Measurements from ENCODE around the gene WDR33.
"Not testable (repeated sequence)": the region's sequence is repeated elsewhere in the genome, so short reads cannot be mapped to it uniquely, and the experiment has no call there.

Gene WDR33

GRCh38 chr2:127834951-127835350 lies 24.0 kb upstream of the WDR33 start:
- H3K27ac ChIP-seq, result no peak overlapping the region
- no peak overlapping the region for H3K4me3 ChIP-seq (ENCODE audit: low read depth, low read length)
- no peaks in the 10 kb centered on the region for H3K27me3 ChIP-seq (replicated peaks)
- no peak for DNase-seq
- H3K36me3 ChIP-seq (replicated peaks), result no peaks in the 10 kb centered on the region
- in situ Hi-C loops (cut with HindIII; ENCODE audit: low pct_ligation_motif_present, low sequenced_read_pairs), result no loop called here
- no peak for TF ChIP-seq CTCF (IDR thresholded peaks at IDR 0.05; ENCODE audit: low read depth, low read length, missing control alignments)

- Histone ChIP-seq H3K4me3 (ENCODE audit: low read depth, low read length) (no peak overlapping the region), H3K36me3 (replicated peaks) (no peaks in the 10 kb centered on the region), H3K27me3 (replicated peaks) (no peaks in the 10 kb centered on the region), H3K27ac (no peak overlapping the region)
- no peak for TF ChIP-seq CTCF (IDR thresholded peaks at IDR 0.05; ENCODE audit: low read depth, low read length, missing control alignments)
- DNase-seq, result no peak
- in situ Hi-C loops (cut with HindIII; ENCODE audit: low pct_ligation_motif_present, low sequenced_read_pairs), result no loop called here
Measured at GRCh38 chr2:127829845-127830246, 18.9 kb upstream of the WDR33 start.

- H3K4me3 ChIP-seq (ENCODE audit: low read depth, low read length); H3K27ac ChIP-seq; in situ Hi-C loops (cut with HindIII; ENCODE audit: low pct_ligation_motif_present, low sequenced_read_pairs); DNase-seq; H3K27me3 ChIP-seq (replicated peaks); H3K36me3 ChIP-seq (replicated peaks): not testable (repeated sequence)
Measured at GRCh38 chr2:127826708-127827107, 15.7 kb upstream of the WDR33 start.

- Histone ChIP-seq H3K27me3 (replicated peaks) (no peaks in the 10 kb centered on the region), H3K4me3 (ENCODE audit: low read depth, low read length) (no peak overlapping the region), H3K27ac (no peak overlapping the region), H3K36me3 (replicated peaks) (no peaks in the 10 kb centered on the region)
- DNase-seq, result peak; percentile 34
- TF ChIP-seq CTCF (IDR thresholded peaks at IDR 0.05; ENCODE audit: low read depth, low read length, missing control alignments), result no peak
- in situ Hi-C loops (cut with HindIII; ENCODE audit: low pct_ligation_motif_present, low sequenced_read_pairs), result no loop called here
Measured at GRCh38 chr2:127826047-127826446, 15.1 kb upstream of the WDR33 start.

GRCh38 chr2:127820080-127820668 lies 9.2 kb upstream of the WDR33 start:
- no peak overlapping the region for H3K27ac ChIP-seq
- no peak overlapping the region for H3K4me3 ChIP-seq (ENCODE audit: low read depth, low read length)
- in situ Hi-C loops (cut with HindIII; ENCODE audit: low pct_ligation_motif_present, low sequenced_read_pairs), result no loop called here
- no peaks in the 10 kb centered on the region for H3K36me3 ChIP-seq (replicated peaks)
- no peak for TF ChIP-seq CTCF (IDR thresholded peaks at IDR 0.05; ENCODE audit: low read depth, low read length, missing control alignments)
- peak; percentile 24 for DNase-seq
- no peaks in the 10 kb centered on the region for H3K27me3 ChIP-seq (replicated peaks)

- Histone ChIP-seq H3K36me3 (replicated peaks) (no peaks in the 10 kb centered on the region), H3K27ac (no peak overlapping the region), H3K4me3 (ENCODE audit: low read depth, low read length) (no peak overlapping the region), H3K27me3 (replicated peaks) (no peaks in the 10 kb centered on the region)
- TF ChIP-seq CTCF (IDR thresholded peaks at IDR 0.05; ENCODE audit: low read depth, low read length, missing control alignments), result no peak
- in situ Hi-C loops (cut with HindIII; ENCODE audit: low pct_ligation_motif_present, low sequenced_read_pairs), result no loop called here
- DNase-seq, result no peak
Measured at GRCh38 chr2:127818794-127819425, 7.9 kb upstream of the WDR33 start.

All from brain microvascular endothelial cell (primary cell).